ENCODE data around the gene FOLR2. TPM values are rescaled to one million over a fixed set of nuclear protein-coding genes. Genes with fewer than 3 reads are reported as not detected.

The FOLR2 gene
- total and polyA plus RNA-seq, 2 donors (not counting 1 experiment from before 2014, with no cell fraction given) = 1.5 to 4.7 TPM

DNA sequence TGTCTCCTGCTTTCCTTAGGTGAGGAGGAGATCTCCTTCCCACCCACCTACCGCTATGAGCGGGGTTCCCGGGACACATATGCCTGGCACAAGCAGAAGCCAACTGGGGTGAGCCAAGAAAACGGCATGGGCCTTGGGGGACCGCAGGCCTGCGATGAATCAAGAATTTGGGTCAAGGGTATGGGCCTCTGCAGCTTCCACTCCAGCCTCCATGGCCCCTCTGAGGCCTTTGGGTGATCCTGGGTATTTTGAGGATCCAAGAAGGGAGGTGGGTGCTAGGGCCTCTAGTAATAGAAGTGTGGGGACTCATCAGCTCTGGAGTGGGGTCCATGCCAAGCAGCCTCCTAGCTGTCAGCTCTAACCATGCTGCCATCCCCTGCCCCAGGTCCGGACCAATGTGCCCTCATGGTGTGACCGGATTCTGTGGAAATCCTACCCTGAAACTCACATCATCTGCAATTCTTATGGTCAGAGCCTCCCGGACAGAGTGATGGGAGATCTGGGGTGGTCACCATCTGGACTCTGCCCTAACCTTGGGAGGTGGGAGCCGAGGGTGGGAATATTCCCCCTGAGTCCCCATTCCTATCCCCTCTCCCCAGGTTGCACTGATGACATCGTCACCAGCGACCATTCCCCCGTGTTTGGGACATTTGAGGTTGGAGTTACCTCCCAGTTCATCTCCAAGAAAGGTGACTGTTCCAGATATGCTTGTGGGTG lies 16.6 kb downstream of the FOLR2 start:
- DNase-seq = no peak
- Mint-ChIP-seq H3K4me3 (no peak overlapping the region), H3K27ac (peak overlapping the region; percentile 56), H3K27me3 (no peaks in the 10 kb centered on the region), H3K9me3 (ENCODE audit: insufficient read depth) (no peaks in the 10 kb centered on the region), H3K4me1 (peaks cover 14% of the 10 kb centered on the region)
- Histone ChIP-seq H3K27ac (ENCODE audit: low read length in 2 of 2) (no peak overlapping the region), H2AFZ (ENCODE audit: insufficient read depth, low read depth, low read length, poor library complexity, severe bottlenecking) (no peak overlapping the region), H3K79me2 (ENCODE audit: control insufficient read depth, insufficient read depth, low read length) (no peaks in the 10 kb centered on the region), H3K9ac (ENCODE audit: low read length) (no peak overlapping the region), H4K20me1 (ENCODE audit: control insufficient read depth, insufficient read depth, low read length, poor library complexity, severe bottlenecking) (no peaks in the 10 kb centered on the region), H3K4me3 (ENCODE audit: control extremely low read depth in 1 of 5, extremely low read depth in 1 of 5, insufficient read depth in 1 of 5, low read depth in 2 of 5, low read length in 4 of 5) (no peak overlapping the region), H3K9me3 (ENCODE audit: control extremely low read depth in 1 of 3, control insufficient read depth in 2 of 3, insufficient read depth in 1 of 3, low read length in 2 of 3) (no peaks in the 10 kb centered on the region), H3K4me1 (ENCODE audit: control insufficient read depth in 2 of 2, insufficient read depth in 2 of 2, low read length in 2 of 2) (peaks cover 9 to 17% of the 10 kb centered on the region in 2 donors), H3K36me3 (replicated peaks in 1 of 2; ENCODE audit: control extremely low read depth in 1 of 2, control insufficient read depth in 1 of 2, extremely low read depth in 1 of 2, insufficient read depth in 2 of 2, low read length in 1 of 2) (peaks cover 0 to 93% of the 10 kb centered on the region in 2 experiments), H3K4me2 (replicated peaks; ENCODE audit: low read depth, low read length, poor library complexity, severe bottlenecking) (no peak overlapping the region), H3K27me3 (replicated peaks in 1 of 4; ENCODE audit: control extremely low read depth in 1 of 4, control insufficient read depth in 3 of 4, insufficient read depth in 4 of 4, low read length in 3 of 4) (no peaks in the 10 kb centered on the region)
- ChIA-PET POLR2A (no interaction called here), CTCF (no interaction called here)
- ATAC-seq (ENCODE audit: low read depth) = no peak
- 100% methylated on average over 5 of the region's 13 CpGs for WGBS (ENCODE audit: insufficient coverage)
- intact Hi-C loops (cut with micrococcal nuclease) = no loop called here
- no peak for TF ChIP-seq EZH2 (IDR thresholded peaks at IDR 0.05; ENCODE audit: borderline replicate concordance, insufficient read depth, low read depth, low read length, poor library complexity, severe bottlenecking)
- no peak for TF ChIP-seq CTCF (IDR thresholded peaks at IDR 0.05)

DNA sequence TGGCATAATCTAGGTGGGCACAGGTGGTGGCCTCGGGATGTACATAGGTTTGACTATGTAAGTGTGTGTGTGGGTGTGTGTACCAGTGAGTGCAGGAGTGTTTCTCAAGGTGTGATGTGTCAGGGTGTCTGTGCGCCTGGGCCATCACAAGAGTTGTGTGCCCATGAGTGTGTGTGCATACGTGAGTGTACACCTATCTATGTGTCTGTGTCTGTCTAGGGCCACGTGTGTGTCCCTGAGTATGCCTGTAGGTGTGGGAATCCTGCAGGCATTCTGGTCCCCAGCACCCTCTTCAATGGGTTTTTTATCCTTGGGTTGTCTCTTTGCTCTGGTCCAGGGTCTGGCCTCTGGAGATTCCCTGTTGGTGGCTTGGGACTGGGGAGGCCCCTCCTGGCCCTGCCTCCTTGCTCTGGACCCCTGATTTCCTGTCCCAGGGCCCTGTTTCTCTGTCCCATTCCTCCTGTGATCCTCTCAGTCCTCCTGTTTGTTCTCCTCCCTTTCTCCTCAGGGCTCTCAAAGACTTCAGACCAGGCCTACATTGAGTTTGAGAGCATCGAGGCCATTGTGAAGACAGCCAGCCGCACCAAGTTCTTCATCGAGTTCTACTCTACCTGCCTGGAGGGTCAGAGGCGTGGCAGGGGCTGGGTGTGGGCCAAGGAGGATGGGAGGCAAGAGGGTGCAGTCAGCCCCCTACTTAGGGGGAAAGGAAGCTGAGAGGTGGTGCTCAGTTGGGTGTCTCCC lies 17.3 kb downstream of the FOLR2 start:
- DNase-seq (no peak), ATAC-seq (ENCODE audit: low read depth) (no peak)
- Mint-ChIP-seq H3K4me3 (no peak overlapping the region), H3K27ac (peak overlapping the region; percentile 73), H3K4me1 (peaks cover 15% of the 10 kb centered on the region), H3K9me3 (ENCODE audit: insufficient read depth) (no peaks in the 10 kb centered on the region), H3K27me3 (no peaks in the 10 kb centered on the region)
- no peak overlapping the region for H3K9ac ChIP-seq (ENCODE audit: low read length)
- ChIA-PET POLR2A (interaction anchor here (1.0 kb wide), 1 partner anchor 11 kb away, joined by 4 read pairs; no protein-coding TSS in a partner anchor), CTCF (interaction anchor here (1.3 kb wide), 1 partner anchor 18 kb away, joined by 3 read pairs; the partner anchor contains the start of gene FOLR2)
- H3K4me3 ChIP-seq (ENCODE audit: control extremely low read depth in 1 of 5, extremely low read depth in 1 of 5, insufficient read depth in 1 of 5, low read depth in 2 of 5, low read length in 4 of 5) = no peak overlapping the region
- peaks cover 7% of the 10 kb centered on the region for H4K20me1 ChIP-seq (ENCODE audit: control insufficient read depth, insufficient read depth, low read length, poor library complexity, severe bottlenecking)
- no peaks in the 10 kb centered on the region for H3K27me3 ChIP-seq (replicated peaks in 1 of 4; ENCODE audit: control extremely low read depth in 1 of 4, control insufficient read depth in 3 of 4, insufficient read depth in 4 of 4, low read length in 3 of 4)
- intact Hi-C loops (cut with micrococcal nuclease) = no loop called here
- peak overlapping the region in 1 of 2 donors; percentile 62 for H3K27ac ChIP-seq (ENCODE audit: low read length in 2 of 2)
- H3K79me2 ChIP-seq (ENCODE audit: control insufficient read depth, insufficient read depth, low read length) = no peaks in the 10 kb centered on the region
- peaks cover 0 to 89% of the 10 kb centered on the region in 2 experiments for H3K36me3 ChIP-seq (replicated peaks in 1 of 2; ENCODE audit: control extremely low read depth in 1 of 2, control insufficient read depth in 1 of 2, extremely low read depth in 1 of 2, insufficient read depth in 2 of 2, low read length in 1 of 2)
- H3K9me3 ChIP-seq (ENCODE audit: control extremely low read depth in 1 of 3, control insufficient read depth in 2 of 3, insufficient read depth in 1 of 3, low read length in 2 of 3) = no peaks in the 10 kb centered on the region
- WGBS (ENCODE audit: insufficient coverage) = 88% methylated on average over 7 of the region's 8 CpGs
- peaks cover 9 to 17% of the 10 kb centered on the region in 2 donors for H3K4me1 ChIP-seq (ENCODE audit: control insufficient read depth in 2 of 2, insufficient read depth in 2 of 2, low read length in 2 of 2)
- H2AFZ ChIP-seq (ENCODE audit: insufficient read depth, low read depth, low read length, poor library complexity, severe bottlenecking) = no peak overlapping the region
- no peak for TF ChIP-seq CTCF (IDR thresholded peaks at IDR 0.05)
- TF ChIP-seq EZH2 (IDR thresholded peaks at IDR 0.05; ENCODE audit: borderline replicate concordance, insufficient read depth, low read depth, low read length, poor library complexity, severe bottlenecking) = no peak
- H3K4me2 ChIP-seq (replicated peaks; ENCODE audit: low read depth, low read length, poor library complexity, severe bottlenecking) = peak overlapping the region; percentile 38
